Ishikawa (cell line): ENCODE results near the gene SRP14.

Source experiments
- CEBPB ChIP-seq: IDR thresholded peaks from 2 replicates; pipeline ENCODE4 v1.6.1; 2012
- CREB1 ChIP-seq: IDR thresholded peaks from 2 replicates; pipeline ENCODE4 v1.6.1; 2012; ENCODE audit warnings: low read depth
- EGR1 ChIP-seq: IDR thresholded peaks from 2 replicates; pipeline ENCODE4 v1.6.1; 2012
- EP300 ChIP-seq: IDR thresholded peaks from 2 replicates; pipeline ENCODE4 v1.6.1; 2012; ENCODE audit warnings: borderline replicate concordance
- FOXM1 ChIP-seq: IDR thresholded peaks from 2 replicates; pipeline ENCODE4 v1.6.1; 2012; ENCODE audit warnings: low read depth, borderline replicate concordance
- MAX ChIP-seq: IDR thresholded peaks from 2 replicates; pipeline ENCODE4 v1.6.1; 2012
- NFIC ChIP-seq: IDR thresholded peaks from 2 replicates; pipeline ENCODE4 v1.6.1; 2012
- RAD21 ChIP-seq: IDR thresholded peaks from 2 replicates; pipeline ENCODE4 v1.6.1; 2012; ENCODE audit warnings: low read depth
- REST ChIP-seq: IDR thresholded peaks from 2 replicates; pipeline ENCODE4 v1.6.1; 2012; ENCODE audit warnings: low read depth, mild to moderate bottlenecking
- TAF1 ChIP-seq: IDR thresholded peaks from 2 replicates; pipeline ENCODE4 v1.6.1; 2012; ENCODE audit warnings: low read depth, mild to moderate bottlenecking
- TCF12 ChIP-seq: IDR thresholded peaks from 2 replicates; pipeline ENCODE4 v1.6.1; 2012; ENCODE audit warnings: low read depth
- TEAD4 ChIP-seq: IDR thresholded peaks from 2 replicates; pipeline ENCODE4 v1.6.1; 2012
- USF1 ChIP-seq: IDR thresholded peaks from 2 replicates; pipeline ENCODE4 v1.6.1; 2012
- YY1 ChIP-seq: IDR thresholded peaks from 2 replicates; pipeline ENCODE4 v1.6.1; 2012; ENCODE audit warnings: low read depth
- ZBTB7A ChIP-seq: IDR thresholded peaks from 2 replicates; pipeline ENCODE4 v1.6.1; 2012; ENCODE audit warnings: low read depth

Gene SRP14

GRCh38 chr15:40058476-40059140 lies 19.6 kb upstream of the SRP14 start:
- TF ChIP-seq CEBPB (no peak), MAX (no peak), ZBTB7A (no peak)

- no peak for TF ChIP-seq EGR1
- no peak for TF ChIP-seq ZBTB7A
- no peak for TF ChIP-seq TAF1
- TF ChIP-seq TEAD4: no peak
- TF ChIP-seq CREB1: no peak
- TF ChIP-seq MAX: no peak
- TF ChIP-seq TCF12: no peak
- TF ChIP-seq NFIC: no peak
- TF ChIP-seq YY1: no peak
- no peak for TF ChIP-seq USF1
- TF ChIP-seq FOXM1: no peak
- TF ChIP-seq EP300: no peak
- TF ChIP-seq REST: no peak
- TF ChIP-seq RAD21: no peak
These were observed 16.8 kb upstream of the SRP14 start for GRCh38 chr15:40055576-40056293.

GRCh38 chr15:40054855-40055575 lies 16.0 kb upstream of the SRP14 start:
- TF ChIP-seq TCF12 (peak; percentile 61), TEAD4 (no peak), MAX (no peak), RAD21 (no peak), USF1 (no peak), EP300 (no peak), YY1 (no peak)

DNA sequence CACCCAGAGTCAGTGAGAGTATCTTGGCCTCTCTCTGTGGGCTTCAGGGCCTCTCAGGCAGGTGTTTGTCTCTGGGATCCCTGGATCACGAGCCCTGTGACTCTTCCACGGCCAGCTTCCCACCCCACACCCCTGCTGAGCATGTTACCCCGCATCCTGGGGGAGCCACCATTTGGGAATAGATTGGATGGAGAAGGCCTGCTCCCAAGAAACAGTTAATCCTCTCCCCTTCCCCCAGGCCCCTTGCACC lies 15.5 kb upstream of the SRP14 start:
- no peak for TF ChIP-seq FOXM1

- TF ChIP-seq RAD21 (no peak), NFIC (no peak), USF1 (no peak), MAX (no peak), CEBPB (no peak), FOXM1 (no peak)
These were observed 15.0 kb upstream of the SRP14 start for GRCh38 chr15:40053831-40054604.

- peak; percentile 22; the same call in 1 of the 2 replicates for TF ChIP-seq RAD21
- TF ChIP-seq ZBTB7A: no peak
These were observed 14.3 kb upstream of the SRP14 start for GRCh38 chr15:40053079-40053830.
